Upper lobe of left lung (tissue), 6 donors: ENCODE measurements around the gene HNRNPM. TPM values are rescaled to one million over a fixed set of nuclear protein-coding genes. Genes with fewer than 3 reads are reported as not detected.
"Not testable (repeated sequence)": the region's sequence is repeated elsewhere in the genome, so short reads cannot be mapped to it uniquely, and the experiment has no call there.

Experiments used
- ATAC-seq, 2 donors: fragments of 200-7000 bp; cut with Tn5 transposase; one replicate each; pipeline ENCODE4 v1.9.1; 2022; ENCODE audit warnings: mild to moderate bottlenecking in 2 of 2, moderate library complexity in 2 of 2; ENCODE audit not compliant: low FRiP score in 2 of 2
- DNase-seq, 2 donors: peaks; one replicate each; pipeline ENCODE4 v3.0.0-alpha.2; 2019 to 2020
- H3K27ac ChIP-seq, 4 donors: fragments of 200-600 bp; sonication (generic); one replicate each; pipeline ENCODE4 v1.5.1; 2016 to 2019
- H3K27me3 ChIP-seq, 4 donors: fragments of 200-600 bp; sonication (generic); one replicate each; pipeline ENCODE4 v1.5.1; 2017 to 2019
- H3K36me3 ChIP-seq, 4 donors: fragments of 200-600 bp; sonication (generic); one replicate each; pipeline ENCODE4 v1.5.1; 2016 to 2019
- H3K4me1 ChIP-seq, 4 donors: fragments of 200-600 bp; sonication (generic); one replicate each; pipeline ENCODE4 v1.5.1; 2018 to 2019
- H3K4me3 ChIP-seq, 4 donors: fragments of 200-600 bp; sonication (generic); one replicate each; pipeline ENCODE4 v1.5.1; 2017 to 2019; ENCODE audit warnings: mild to moderate bottlenecking in 2 of 4, moderate library complexity in 1 of 4
- H3K9me3 ChIP-seq, 4 donors: fragments of 200-600 bp; sonication (generic); one replicate each; pipeline ENCODE4 v1.5.1; 2018 to 2019
- CTCF ChIP-seq, 6 experiments: fragments of 450-650 bp in 4 of 6; fragments of 200-600 bp in 2 of 6; sonication (generic) in 2 of 6; IDR thresholded peaks; one replicate each; pipeline ENCODE4 v1.5.1; 2016 to 2019; ENCODE audit warnings: antibody characterized with exemption in 6 of 6
- EP300 ChIP-seq, 4 donors: sonication (generic); formaldehyde crosslinking; IDR thresholded peaks; one replicate each; pipeline ENCODE4 v1.5.1; 2017; ENCODE audit warnings: antibody characterized with exemption in 4 of 4, control low read depth in 2 of 4
- POLR2A ChIP-seq, 4 donors: fragments of 450-650 bp; IDR thresholded peaks; one replicate each; pipeline ENCODE4 v1.5.1; 2016 to 2017; ENCODE audit warnings: antibody characterized with exemption in 4 of 4, mild to moderate bottlenecking in 2 of 4
- POLR2AphosphoS5 ChIP-seq, 2 donors: sonication (generic); formaldehyde crosslinking; IDR thresholded peaks; one replicate each; pipeline ENCODE4 v1.5.1; 2017; ENCODE audit warnings: antibody characterized with exemption in 2 of 2
- WGBS, 2 donors: methylation state at CpG; one replicate each; pipeline ENCODE4 v1.1.5; 2017 to 2018; 5-methylcytosine and 5-hydroxymethylcytosine counted together
- total RNA-seq, 6 donors: library from RNA; depleted of rRNA in 4 of 6; stranded (reverse); fragments of >200 nt in 4 of 6; gene quantifications; one replicate each; pipeline versions ENCODE4 v1.1.0 to v1.2.1, GENCODE V29; 2016 to 2021
- donor health status: DM: no; HTN: no; CAD: no; lungs with moderate emphysema.
- donor health status: DM: no; HTN: yes; CAD: no; lungs with severe emphysema.

Gene HNRNPM
- total RNA-seq, 6 donors from 2014 or later: 95.2 to 188 (median 149) TPM

DNA sequence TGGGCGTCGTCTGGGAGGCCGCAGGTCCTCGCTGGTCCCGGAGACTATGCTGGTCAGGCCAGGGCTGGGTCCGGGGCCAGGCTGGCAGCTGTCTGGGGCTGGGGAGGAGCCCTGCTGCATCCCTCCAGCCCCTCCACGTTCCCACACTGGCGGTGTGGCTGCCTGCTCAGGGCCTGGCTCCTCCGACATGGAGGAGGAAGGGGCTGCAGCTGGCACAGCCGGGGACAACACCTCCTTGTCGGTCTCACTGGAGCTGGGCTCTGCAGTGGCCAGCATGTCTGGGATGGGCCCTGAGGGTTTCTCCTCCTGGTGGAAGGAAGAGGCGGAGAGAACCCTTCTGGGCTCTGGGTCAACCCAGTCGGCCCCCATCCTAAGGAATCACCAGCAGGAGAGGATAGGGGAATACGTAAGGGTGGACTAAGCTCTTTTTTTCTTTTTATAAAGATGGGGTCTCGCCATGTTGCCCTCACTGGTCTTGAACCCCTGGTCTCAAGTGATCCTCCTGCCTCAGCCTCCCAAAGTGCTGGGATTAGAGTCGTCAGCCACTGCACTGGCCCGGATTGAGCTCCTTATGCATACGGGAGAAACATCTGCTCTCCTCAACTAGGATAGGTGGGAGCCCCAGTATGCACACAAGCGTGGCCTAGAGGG lies 68.4 kb downstream of the HNRNPM start:
- peak overlapping the region; percentile 46 to 78 (median 70) for H3K4me3 ChIP-seq
- 29 to 58% methylated on average over 7 to 16 of the region's 19 CpGs for WGBS, 2 donors
- H3K27me3 ChIP-seq: no peaks in the 10 kb centered on the region
- peak overlapping the region; percentile 94 to 100 (median 99) for H3K27ac ChIP-seq
- ATAC-seq (no peak), DNase-seq (peak in 1 of 2 donors; percentile 81)
- peaks cover 0 to 15% (median 3%) of the 10 kb centered on the region in 4 donors for H3K36me3 ChIP-seq
- peaks cover 29 to 56% (median 44%) of the 10 kb centered on the region in 4 donors for H3K4me1 ChIP-seq
- no peaks in the 10 kb centered on the region for H3K9me3 ChIP-seq
- no peak for TF ChIP-seq CTCF (IDR thresholded peaks at IDR 0.05)
- no peak for TF ChIP-seq EP300 (IDR thresholded peaks at IDR 0.05)
- TF ChIP-seq POLR2AphosphoS5 (IDR thresholded peaks at IDR 0.05): no peak
- no peak for TF ChIP-seq POLR2A (IDR thresholded peaks at IDR 0.05)

GRCh38 chr19:8513687-8514504 lies 69.1 kb downstream of the HNRNPM start, which contains the start of gene ZNF414:
ZNF414 (minus strand) TSS chr19:8514167; CDS start chr19:8514046, 121 bp downstream.
- peak; percentile 82 to 96 for TF ChIP-seq POLR2AphosphoS5 (IDR thresholded peaks at IDR 0.05)
- peak in 4 of 6 experiments; percentile 8 to 40 (median 36) for TF ChIP-seq CTCF (IDR thresholded peaks at IDR 0.05)
- TF ChIP-seq POLR2A (IDR thresholded peaks at IDR 0.05): peak in 2 of 4 donors; percentile 73 to 87
- peak in 1 of 4 donors; percentile 42 for TF ChIP-seq EP300 (IDR thresholded peaks at IDR 0.05)
- peaks cover 29 to 62% (median 51%) of the 10 kb centered on the region in 4 donors for H3K4me1 ChIP-seq
- ATAC-seq: peak; percentile 95 to 97

GRCh38 chr19:8514505-8515009 lies 69.8 kb downstream of the HNRNPM start:
- Histone ChIP-seq H3K4me1 (peaks cover 29 to 62% (median 51%) of the 10 kb centered on the region in 4 donors), H3K27ac (peak overlapping the region; percentile 94 to 100 (median 99)), H3K4me3 (peak overlapping the region in 3 of 4 donors; percentile 63 to 78 (median 77)), H3K36me3 (peaks cover 0 to 15% (median 3%) of the 10 kb centered on the region in 4 donors)
- H3K9me3 ChIP-seq, DNase-seq, H3K27me3 ChIP-seq, ATAC-seq: not testable (repeated sequence)
- 78 to 82% methylated on average over 21 of the region's 21 CpGs for WGBS, 2 donors

More at GRCh38 chr19:8513687-8514504, 69.1 kb downstream of the HNRNPM start, which contains the start of gene ZNF414:
- DNase-seq: peak; percentile 96 to 98
- Histone ChIP-seq H3K4me3 (peak within 1 kb of the TSS; percentile 46 to 78 (median 70)), H3K27me3 (no peaks in the 10 kb centered on the region), H3K27ac (peak within 1 kb of the TSS; percentile 94 to 100 (median 99)), H3K9me3 (no peaks in the 10 kb centered on the region), H3K36me3 (peaks cover 0 to 15% (median 3%) of the 10 kb centered on the region in 4 donors)
- 1 to 2% methylated on average over 17 to 30 of the region's 70 CpGs for WGBS, 2 donors

DNA sequence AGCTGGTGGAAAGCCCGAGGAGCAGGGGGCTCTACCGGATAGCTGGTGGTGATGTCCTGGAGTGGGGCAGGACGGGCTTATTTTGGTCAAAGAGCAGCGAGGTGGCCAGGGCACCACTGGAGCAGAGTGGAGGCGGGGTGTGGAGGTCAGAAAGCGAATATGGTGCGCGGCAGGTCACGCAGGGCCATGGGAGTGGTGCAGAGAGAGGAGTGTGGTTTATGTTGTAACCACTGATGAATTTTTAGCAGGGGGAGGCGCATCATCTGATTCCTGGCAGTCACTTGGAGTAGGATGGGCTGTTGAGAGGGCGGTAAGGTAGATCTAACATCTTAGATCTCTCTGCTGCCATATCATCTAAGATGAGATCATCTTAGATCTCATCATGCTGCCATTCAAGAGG lies 70.5 kb downstream of the HNRNPM start:
- WGBS, 2 donors: 79 to 83% methylated on average over 11 of the region's 11 CpGs
- Histone ChIP-seq H3K27ac (peak overlapping the region in 3 of 4 donors; percentile 94 to 99 (median 99)), H3K9me3 (no peaks in the 10 kb centered on the region), H3K4me3 (no peak overlapping the region), H3K4me1 (peaks cover 29 to 62% (median 51%) of the 10 kb centered on the region in 4 donors), H3K36me3 (peaks cover 0 to 13% (median 3%) of the 10 kb centered on the region in 4 donors), H3K27me3 (no peaks in the 10 kb centered on the region)
- ATAC-seq: no peak
- DNase-seq: peak in 1 of 2 donors; percentile 46
- no peak for TF ChIP-seq CTCF (IDR thresholded peaks at IDR 0.05)
- TF ChIP-seq POLR2AphosphoS5 (IDR thresholded peaks at IDR 0.05): peak; percentile 24 to 34
- TF ChIP-seq POLR2A (IDR thresholded peaks at IDR 0.05): peak in 1 of 4 donors; percentile 15
- no peak for TF ChIP-seq EP300 (IDR thresholded peaks at IDR 0.05)
